HG03196 (cell line): Measurements from ENCODE around the gene MTCP1.
A peak's percentile ranks its signal among the peaks of the same experiment; 100 is the strongest.

Experiments used
- ATAC-seq: cut with Tn5 transposase; IDR thresholded peaks from one replicate; pipeline ENCODE4 v1.9.1; 2021; ENCODE audit not compliant: unreplicated experiment

MTCP1 gene, protein sequence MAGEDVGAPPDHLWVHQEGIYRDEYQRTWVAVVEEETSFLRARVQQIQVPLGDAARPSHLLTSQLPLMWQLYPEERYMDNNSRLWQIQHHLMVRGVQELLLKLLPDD

GRCh38 chrX:155070975-155071693 lies at the start of gene MTCP1, which contains the start of the genes BRCC3 and CMC4:
TSS of gene MTCP1 (minus strand) at chrX:155071136. CDS start at chrX:155066010, 5,126 bp downstream.
TSS of gene BRCC3 (plus strand) at chrX:155071508. CDS start at chrX:155071528, 20 bp downstream.
TSS of gene CMC4 (minus strand) at chrX:155071136. CDS start at chrX:155064023, 7,113 bp downstream.
- ATAC-seq, result peak; percentile 93

DNA sequence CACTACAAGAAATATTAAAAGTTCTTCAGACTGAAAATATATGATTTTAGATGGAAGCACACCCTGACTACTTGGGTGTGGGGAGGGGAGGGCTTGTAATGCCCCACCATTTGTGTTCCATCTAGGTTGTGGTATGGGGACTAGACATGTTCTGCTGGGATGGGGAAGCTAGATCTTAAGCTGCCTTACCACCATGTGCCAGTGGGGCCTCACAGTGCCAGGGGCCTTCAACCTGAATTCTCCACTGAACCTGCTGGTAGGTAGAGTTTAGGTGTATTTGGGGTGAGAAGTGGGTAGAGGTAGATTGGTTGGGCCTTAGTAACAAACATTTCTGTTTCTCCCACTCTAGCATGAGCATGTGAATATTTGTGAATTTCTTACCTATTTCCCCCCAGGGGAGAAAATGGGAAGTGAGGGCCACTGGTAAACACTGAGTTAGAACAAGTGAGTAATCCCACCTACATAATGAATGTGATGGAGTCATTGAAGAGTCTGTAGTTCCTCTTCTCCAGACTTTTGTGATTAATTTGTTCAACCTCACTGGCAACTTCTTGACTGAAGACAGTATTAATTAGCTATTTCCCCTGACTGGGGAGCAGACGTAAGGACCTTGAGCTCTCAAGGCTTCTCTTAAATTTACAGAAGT lies 44.4 kb upstream of the MTCP1 start:
- ATAC-seq, result no peak

- no peak for ATAC-seq
Observed at GRCh38 chrX:155113097-155113496, 42.2 kb upstream of the MTCP1 start.

GRCh38 chrX:155112171-155112570 lies 41.2 kb upstream of the MTCP1 start:
- no peak for ATAC-seq

- ATAC-seq, result no peak
Observed at GRCh38 chrX:155108427-155108826, 37.5 kb upstream of the MTCP1 start.

GRCh38 chrX:155105919-155106318 lies 35.0 kb upstream of the MTCP1 start:
- ATAC-seq, result no peak

DNA sequence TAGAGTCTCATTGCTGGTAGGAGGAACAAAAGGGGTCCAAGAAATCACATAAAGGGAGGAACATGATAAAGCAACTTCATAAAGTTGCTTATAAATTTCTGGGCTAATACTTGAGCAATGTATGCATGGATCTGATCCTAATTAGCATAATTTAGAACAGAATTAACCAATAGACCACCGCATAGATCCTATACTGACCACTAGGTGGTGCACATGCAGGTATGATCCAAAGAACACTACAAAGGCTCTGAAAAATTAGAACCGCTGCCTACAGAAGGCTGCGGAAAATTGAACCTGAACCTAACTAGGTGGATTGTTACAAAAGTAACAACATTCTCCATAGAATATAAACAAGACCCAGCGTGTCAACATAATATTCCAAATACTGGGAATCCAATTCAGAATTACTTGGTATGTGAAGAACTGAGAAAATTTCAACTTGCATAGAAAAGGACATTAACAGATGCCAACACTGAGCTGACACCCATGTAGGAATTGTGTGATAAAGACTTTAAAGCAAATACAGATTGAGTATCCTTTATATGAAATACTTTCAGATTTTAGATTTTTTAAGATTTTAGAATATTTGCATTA lies 23.6 kb upstream of the MTCP1 start:
- no peak for ATAC-seq

DNA sequence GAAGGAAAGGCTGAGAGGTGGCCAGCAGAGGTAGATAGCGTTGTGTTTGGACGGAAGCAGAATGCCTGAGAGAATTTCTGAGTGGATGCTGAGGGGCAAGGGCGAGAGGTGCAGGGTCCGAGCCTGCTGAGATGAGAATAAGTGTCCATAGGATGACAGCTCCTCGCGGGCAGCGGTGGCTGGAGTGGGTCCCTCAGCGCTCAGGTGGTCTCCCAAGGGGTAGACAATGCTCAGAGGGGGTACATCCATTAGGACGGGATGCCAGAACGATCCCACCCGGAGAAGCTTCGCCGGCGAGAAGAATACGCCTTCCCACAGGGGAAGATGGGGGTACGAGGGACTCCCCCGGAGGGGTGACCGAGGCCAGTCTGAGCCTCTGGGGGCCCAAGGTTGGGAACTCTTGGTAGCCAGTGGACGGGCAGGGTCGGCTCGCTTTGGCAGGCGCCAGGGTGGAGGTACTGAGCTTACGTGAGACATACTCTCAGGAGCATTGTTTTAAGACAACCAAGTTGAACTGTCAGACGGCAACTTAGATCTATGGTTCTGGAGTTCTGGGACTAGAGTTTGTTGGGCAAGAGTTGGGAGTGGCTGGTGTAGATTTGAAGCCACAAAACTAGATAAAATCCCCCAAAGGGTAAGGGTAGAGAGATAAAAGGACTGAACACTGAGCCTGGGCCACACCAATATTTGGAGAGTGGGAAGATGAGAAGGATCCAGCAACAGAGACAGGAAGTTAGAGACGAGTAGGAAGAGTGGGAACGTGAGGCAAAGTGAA lies 16.2 kb upstream of the MTCP1 start:
- no peak for ATAC-seq

DNA sequence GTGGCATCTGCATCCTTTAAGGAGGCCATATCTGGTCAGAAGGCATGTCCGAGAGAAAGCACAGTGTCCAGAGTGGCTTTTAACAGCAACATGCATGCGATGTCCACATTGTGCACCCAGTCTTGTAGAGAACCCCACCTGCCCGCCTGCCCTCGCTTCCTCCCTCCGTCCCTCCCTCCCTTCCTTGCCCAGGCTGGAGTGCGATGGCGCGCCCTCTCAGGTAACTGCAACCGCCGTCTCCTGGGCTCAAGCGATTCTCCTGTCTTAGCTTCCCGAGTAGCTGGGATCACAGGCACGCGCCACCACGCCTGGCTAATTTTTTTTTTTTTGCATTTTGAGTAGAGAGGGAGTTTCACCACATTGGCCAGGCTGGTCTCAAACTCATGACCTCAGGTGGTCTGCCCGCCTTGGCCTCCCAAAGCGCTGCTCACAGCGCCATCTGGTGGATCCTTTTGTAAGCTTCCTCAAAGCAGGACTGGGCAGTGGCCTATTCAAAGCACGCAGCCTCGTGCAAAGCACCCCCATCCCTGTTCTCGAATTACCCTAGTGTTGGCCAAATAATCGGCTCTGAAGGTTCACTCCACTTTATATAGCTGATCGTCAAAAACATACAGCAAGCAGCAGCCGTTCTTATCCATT lies 15.4 kb upstream of the MTCP1 start:
- ATAC-seq, result no peak

- ATAC-seq, result peak; percentile 26
Observed at GRCh38 chrX:155071694-155072280, 851 bp upstream of the MTCP1 start.

GRCh38 chrX:155070663-155070974 lies 317 bp downstream of the MTCP1 start:
- ATAC-seq, result peak; percentile 23

DNA sequence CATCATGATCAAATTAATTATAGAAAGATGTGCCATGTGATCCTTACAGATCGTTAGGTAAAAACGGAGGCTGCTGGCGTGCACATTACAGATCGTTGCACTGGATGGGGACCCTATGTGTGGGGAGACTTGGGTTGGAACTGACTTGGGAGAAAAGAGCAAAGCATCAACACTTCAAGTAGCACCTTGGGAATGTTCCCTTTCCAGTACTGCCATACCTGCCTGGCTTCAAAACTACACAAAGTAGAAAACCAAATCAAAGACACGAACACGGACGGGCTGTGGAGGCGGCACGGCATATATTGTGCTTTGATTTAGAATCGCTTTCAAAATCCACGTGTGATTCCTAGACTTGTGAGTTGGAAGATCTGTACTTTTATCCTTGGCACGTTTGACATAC lies 898 bp downstream of the MTCP1 start:
- no peak for ATAC-seq

GRCh38 chrX:155069414-155069813 lies 1.5 kb downstream of the MTCP1 start:
- ATAC-seq, result no peak

DNA sequence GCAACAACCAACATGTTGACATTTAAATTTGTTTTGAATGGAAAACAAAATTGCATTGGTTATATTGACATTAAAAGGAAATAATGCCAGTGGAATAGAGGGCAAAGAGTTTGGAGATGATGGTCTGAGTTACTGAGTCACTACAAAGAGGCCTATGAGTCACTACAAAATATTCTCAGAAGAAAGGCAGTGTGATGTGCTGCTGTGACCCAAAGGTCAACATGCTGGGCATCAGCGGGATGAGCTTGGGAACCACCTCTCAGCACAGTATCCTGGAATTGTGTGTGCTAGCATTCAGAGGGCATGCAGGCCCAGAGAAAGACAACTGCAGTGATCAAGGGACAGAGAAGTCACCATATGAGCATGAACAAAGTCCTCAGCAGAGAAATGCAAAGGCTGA lies 2.8 kb downstream of the MTCP1 start:
- ATAC-seq, result no peak

DNA sequence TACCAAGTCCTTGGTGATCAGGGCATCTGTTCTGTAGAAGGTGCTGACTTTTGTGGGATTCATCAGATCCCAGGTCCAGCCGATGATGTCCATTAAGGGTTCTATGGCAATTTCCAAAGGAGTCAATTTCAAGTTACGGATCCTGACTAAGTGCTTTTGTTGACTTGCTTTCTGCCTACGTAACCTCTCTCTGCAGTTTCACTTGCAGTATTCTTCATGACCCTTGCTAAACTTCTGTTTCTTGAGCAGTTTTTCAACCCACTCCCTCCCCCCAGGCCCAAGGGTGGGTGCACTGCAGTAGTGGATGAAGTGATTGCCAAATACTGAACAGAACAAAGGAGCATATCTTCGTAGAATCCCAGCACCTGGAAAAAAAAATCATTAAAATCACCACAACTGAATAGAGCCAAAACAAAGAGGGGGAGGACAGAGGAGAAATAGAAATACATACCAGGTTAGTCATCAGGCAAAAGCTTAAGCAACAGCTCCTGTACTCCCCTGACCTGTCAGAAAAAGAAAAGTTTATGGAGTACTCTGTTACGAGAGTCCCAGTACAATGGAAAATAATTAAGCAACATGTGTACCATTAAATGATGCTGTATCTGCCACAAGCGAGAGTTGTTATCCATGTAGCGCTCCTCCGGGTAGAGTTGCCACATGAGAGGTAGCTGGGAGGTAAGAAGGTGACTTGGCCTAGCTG lies 5.8 kb downstream of the MTCP1 start:
- no peak for ATAC-seq

- ATAC-seq, result no peak
Observed at GRCh38 chrX:155061760-155062159, 9.2 kb downstream of the MTCP1 start.

DNA sequence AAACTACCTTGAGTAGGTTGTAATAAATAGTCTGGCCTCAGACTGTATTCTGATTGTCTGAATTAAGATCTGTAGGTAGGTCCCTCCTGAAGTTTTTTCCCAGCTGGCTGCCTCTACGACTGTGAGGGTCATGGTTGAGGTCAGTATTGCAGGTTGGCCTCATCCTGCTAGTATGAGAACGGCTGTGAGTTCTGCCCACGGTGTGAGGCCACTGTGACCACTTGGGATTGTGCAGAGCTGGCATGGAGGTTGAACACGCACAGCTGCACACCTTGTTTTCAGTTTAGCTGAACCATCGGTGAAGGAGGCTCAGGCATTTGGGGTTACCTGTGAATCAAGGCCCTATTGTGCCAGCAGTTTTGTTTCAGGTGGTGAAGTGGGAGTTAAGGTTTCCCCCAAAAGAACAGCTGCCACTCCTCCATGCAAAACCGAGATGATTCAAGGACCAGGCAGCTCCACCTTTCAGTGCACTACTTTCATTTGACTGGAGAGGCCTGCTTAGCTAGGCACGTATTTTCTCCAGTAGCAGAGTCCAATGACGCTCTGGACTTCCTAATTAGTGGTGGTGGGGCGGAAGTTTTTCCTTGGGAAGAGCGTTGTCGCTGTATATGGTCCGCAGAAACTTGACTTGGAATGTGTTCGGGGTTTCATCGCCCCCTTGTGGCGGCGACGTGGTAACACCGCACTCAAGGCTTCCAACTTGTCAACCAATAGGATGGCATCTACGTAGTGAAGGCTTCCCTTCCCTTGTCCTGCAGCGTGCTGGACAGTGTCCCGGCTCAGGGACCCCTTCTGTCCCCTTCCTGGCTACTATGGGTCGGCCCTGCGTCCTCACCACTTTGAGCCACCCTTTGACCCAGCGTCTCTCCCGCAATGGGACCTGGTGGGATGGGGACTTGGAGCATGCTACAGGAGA lies 13.8 kb downstream of the MTCP1 start:
- ATAC-seq, result no peak

DNA sequence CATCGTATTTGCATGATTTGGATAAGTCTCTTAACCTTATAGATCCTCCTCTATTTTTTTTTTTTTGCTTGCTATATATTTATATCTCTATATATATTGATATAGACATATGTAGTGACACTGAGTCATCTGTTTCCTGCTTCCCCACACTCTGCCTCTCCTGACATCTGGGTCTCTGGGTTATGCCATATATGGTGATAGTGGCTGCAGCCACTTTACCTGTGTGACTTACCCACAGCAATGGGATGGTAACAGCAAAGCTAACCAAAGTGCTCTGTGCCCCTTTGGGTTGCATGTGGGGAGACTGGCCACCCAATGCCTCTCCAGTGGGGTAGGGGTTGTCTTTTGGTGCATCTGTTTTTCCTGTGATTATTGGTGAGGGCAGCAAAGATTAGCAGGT lies 14.5 kb downstream of the MTCP1 start:
- ATAC-seq, result no peak

- ATAC-seq, result no peak
Observed at GRCh38 chrX:155055494-155055893, 15.4 kb downstream of the MTCP1 start.
